Lower lobe of right lung (tissue), 2 donors: Measurements from ENCODE around the gene CBR1. TPM values are rescaled to one million over a fixed set of nuclear protein-coding genes. Genes with fewer than 3 reads are reported as not detected.

Experiments used
- ATAC-seq, 2 donors: fragments of 200-7000 bp; cut with Tn5 transposase; one replicate each; pipeline ENCODE4 v1.9.1; 2020 to 2022; ENCODE audit warnings: mild to moderate bottlenecking in 2 of 2, moderate library complexity in 2 of 2
- DNase-seq: peaks from one replicate; pipeline ENCODE4 v3.0.0-alpha.2; 2020
- H3K27ac ChIP-seq: fragments of 200-600 bp; one replicate; pipeline ENCODE4 v1.8.0; 2022
- H3K27me3 ChIP-seq: fragments of 200-600 bp; one replicate; pipeline ENCODE4 v1.8.0; 2022; ENCODE audit warnings: low read depth
- H3K36me3 ChIP-seq: fragments of 200-600 bp; one replicate; pipeline ENCODE4 v1.8.0; 2022; ENCODE audit warnings: mild to moderate bottlenecking
- H3K4me1 ChIP-seq: fragments of 200-600 bp; one replicate; pipeline ENCODE4 v1.8.0; 2022
- H3K4me3 ChIP-seq: fragments of 200-600 bp; one replicate; pipeline ENCODE4 v1.8.0; 2022; ENCODE audit warnings: mild to moderate bottlenecking
- H3K9me3 ChIP-seq: fragments of 200-600 bp; one replicate; pipeline ENCODE4 v1.8.0; 2022
- CTCF ChIP-seq: fragments of 200-600 bp; IDR thresholded peaks from one replicate; pipeline ENCODE4 v1.8.0; 2022; ENCODE audit warnings: antibody characterized with exemption, mild to moderate bottlenecking
- intact Hi-C: fragments of 100-400 bp; cut with DNase I; formaldehyde crosslinking; loops from one replicate; pipeline ENCODE4 v1.11.0; 2022
- total RNA-seq: library from RNA; stranded (reverse); fragmentation: NEBNext Ultra II Directional; extraction: Animal tissue kit (Norgen Biotek cat#: 25700); gene quantifications from one replicate; pipeline ENCODE4 v1.2.1, GENCODE V29; 2021
- donor health status: DM: no; HTN: yes; CAD: no; lungs with severe emphysema.

CBR1 gene
- total RNA-seq, 1 donor from 2014 or later: 72.9 TPM

- Histone ChIP-seq H3K36me3 (no peaks in the 10 kb centered on the region), H3K27ac (no peak overlapping the region), H3K4me3 (no peak overlapping the region), H3K4me1 (no peaks in the 10 kb centered on the region), H3K27me3 (peaks cover 6% of the 10 kb centered on the region), H3K9me3 (no peaks in the 10 kb centered on the region)
- no peak for ATAC-seq
- DNase-seq: no peak
- TF ChIP-seq CTCF: no peak
- intact Hi-C loops: no loop called here
Observed at GRCh38 chr21:36100971-36101641, 31.3 kb downstream of the CBR1 start.

- TF ChIP-seq CTCF: no peak
- Histone ChIP-seq H3K9me3 (no peaks in the 10 kb centered on the region), H3K36me3 (no peaks in the 10 kb centered on the region), H3K27me3 (peaks cover 6% of the 10 kb centered on the region), H3K4me1 (no peaks in the 10 kb centered on the region), H3K4me3 (no peak overlapping the region), H3K27ac (peak overlapping the region; percentile 21)
- intact Hi-C loops: no loop called here
- ATAC-seq (peak in 1 of 2 donors; percentile 67), DNase-seq (no peak)
Observed at GRCh38 chr21:36103434-36103833, 33.6 kb downstream of the CBR1 start.

GRCh38 chr21:36104317-36105300 lies 34.8 kb downstream of the CBR1 start:
- Histone ChIP-seq H3K27me3 (peaks cover 6% of the 10 kb centered on the region), H3K4me1 (no peaks in the 10 kb centered on the region), H3K36me3 (no peaks in the 10 kb centered on the region), H3K9me3 (no peaks in the 10 kb centered on the region), H3K4me3 (peak overlapping the region; percentile 17), H3K27ac (no peak overlapping the region)
- peak; percentile 54 for DNase-seq
- no peak for ATAC-seq
- TF ChIP-seq CTCF: peak; percentile 58
- intact Hi-C loops: no loop called here

- Histone ChIP-seq H3K27ac (no peak overlapping the region), H3K4me1 (no peaks in the 10 kb centered on the region), H3K9me3 (no peaks in the 10 kb centered on the region), H3K27me3 (peaks cover 6% of the 10 kb centered on the region), H3K4me3 (no peak overlapping the region), H3K36me3 (no peaks in the 10 kb centered on the region)
- DNase-seq (no peak), ATAC-seq (no peak)
- no peak for TF ChIP-seq CTCF
- intact Hi-C loops: no loop called here
Observed at GRCh38 chr21:36105327-36105842, 35.6 kb downstream of the CBR1 start.

- Histone ChIP-seq H3K27ac (no peak overlapping the region), H3K4me3 (no peak overlapping the region), H3K36me3 (no peaks in the 10 kb centered on the region), H3K9me3 (no peaks in the 10 kb centered on the region), H3K4me1 (peaks cover 21% of the 10 kb centered on the region), H3K27me3 (peaks cover 6% of the 10 kb centered on the region)
- ATAC-seq: no peak
- intact Hi-C loops: no loop called here
- no peak for TF ChIP-seq CTCF
- no peak for DNase-seq
Observed at GRCh38 chr21:36109868-36110267, 40.0 kb downstream of the CBR1 start.
